OCI-LY1 (cell line): ENCODE data around the gene ZBP1.

Source experiments
- H2AFZ ChIP-seq: fragments of 200-600 bp; sonication (generic), shearing (Covaris generic); 2 replicates; pipeline ENCODE4 v1.6.0; 2014; ENCODE audit warnings: antibody characterized with exemption, mild to moderate bottlenecking, low read length
- H3F3A ChIP-seq: fragments of 200-600 bp; sonication (generic), shearing (Covaris generic); 2 replicates; pipeline ENCODE4 v1.6.0; 2014; ENCODE audit warnings: mild to moderate bottlenecking, antibody characterized with exemption, low read length, moderate library complexity; ENCODE audit not compliant: insufficient read depth
- H3K27ac ChIP-seq: fragments of 200-600 bp; sonication (generic); 2 replicates; pipeline ENCODE4 v1.5.1; 2014; ENCODE audit warnings: low read length, mixed run types, mild to moderate bottlenecking, low read depth; ENCODE audit not compliant: poor library complexity, severe bottlenecking
- H3K27me3 ChIP-seq: fragments of 200-600 bp; sonication (generic); 2 replicates; pipeline ENCODE4 v1.6.0; 2014; ENCODE audit warnings: antibody characterized with exemption, mild to moderate bottlenecking, low read length, moderate library complexity; ENCODE audit not compliant: insufficient read depth
- H3K36me3 ChIP-seq: fragments of 200-600 bp; sonication (generic); 2 replicates; pipeline ENCODE4 v1.6.1; 2014; ENCODE audit warnings: mild to moderate bottlenecking, antibody characterized with exemption, low read length, moderate library complexity, mixed read lengths; ENCODE audit not compliant: insufficient read depth
- H3K4me1 ChIP-seq: fragments of 200-600 bp; sonication (generic); 2 replicates; pipeline ENCODE4 v1.5.1; 2014; ENCODE audit warnings: mild to moderate bottlenecking, low read length, moderate library complexity; ENCODE audit not compliant: insufficient read depth, severe bottlenecking
- H3K4me2 ChIP-seq: fragments of 200-600 bp; sonication (generic), shearing (Covaris generic); 2 replicates; pipeline ENCODE4 v1.6.1; 2014; ENCODE audit warnings: low read length
- H3K4me3 ChIP-seq: fragments of 200-600 bp; sonication (generic); 2 replicates; pipeline ENCODE4 v1.5.1; 2014; ENCODE audit warnings: low read length, low read depth, mild to moderate bottlenecking, mixed read lengths; ENCODE audit not compliant: poor library complexity, severe bottlenecking
- H3K79me2 ChIP-seq: fragments of 200-600 bp; shearing (Covaris generic); 2 replicates; pipeline ENCODE4 v1.6.1; 2016; ENCODE audit warnings: mixed run types, low read length, mixed read lengths; ENCODE audit not compliant: insufficient read depth
- H3K9ac ChIP-seq: fragments of 200-600 bp; sonication (generic), shearing (Covaris generic); 2 replicates; pipeline ENCODE4 v1.6.1; 2014; ENCODE audit warnings: mild to moderate bottlenecking, low read length, mixed read lengths
- H3K9me2 ChIP-seq: fragments of 200-600 bp; sonication (generic), shearing (Covaris generic); 2 replicates; pipeline ENCODE4 v1.6.1; 2014; ENCODE audit warnings: low read depth, mild to moderate bottlenecking, low read length, mixed read lengths
- H3K9me3 ChIP-seq: fragments of 200-600 bp; shearing (Covaris generic); 2 replicates; pipeline ENCODE4 v1.6.1; 2014; ENCODE audit warnings: low read length, mixed read lengths
- H4K20me1 ChIP-seq: fragments of 200-600 bp; sonication (generic), shearing (Covaris generic); 2 replicates; pipeline ENCODE4 v1.6.0; 2016; ENCODE audit warnings: mild to moderate bottlenecking, low read length; ENCODE audit not compliant: insufficient read depth
- EZH2 ChIP-seq: fragments of 200-600 bp; sonication (generic), shearing (Covaris generic); IDR thresholded peaks from 2 replicates; pipeline ENCODE4 v1.8.0; 2017; ENCODE audit warnings: borderline replicate concordance, mixed run types, mild to moderate bottlenecking, antibody characterized with exemption, low read length, moderate library complexity, mixed read lengths
- TF ChIP-seq, protein P1 (sequence below): fragments of 200-600 bp; sonication (generic), shearing (Covaris generic); IDR thresholded peaks from 2 replicates; pipeline ENCODE4 v1.5.1; 2017; ENCODE audit warnings: mild to moderate bottlenecking, antibody characterized with exemption, low read length, moderate library complexity, mixed read lengths

Gene ZBP1

DNA sequence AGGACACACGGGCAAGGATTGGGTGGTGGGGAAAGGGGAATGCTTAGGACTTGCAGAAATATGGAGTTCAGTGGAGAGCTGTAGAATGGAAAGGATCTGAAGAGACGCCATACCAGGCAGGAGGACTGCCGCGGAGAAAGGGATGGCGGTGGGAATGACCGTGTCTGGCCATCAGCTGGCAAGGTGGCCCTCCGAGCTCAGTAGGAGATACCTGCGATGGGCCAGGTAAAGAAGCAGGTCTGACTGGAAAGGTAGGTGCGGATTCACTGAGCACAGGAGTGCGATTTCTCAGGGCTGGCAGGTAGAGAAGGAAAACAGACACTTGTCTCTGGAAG, 33.3 kb downstream of the ZBP1 start:
- Histone ChIP-seq H3K9me2 (no peaks in the 10 kb centered on the region), H4K20me1 (no peaks in the 10 kb centered on the region), H2AFZ (no peak overlapping the region), H3K4me1 (no peaks in the 10 kb centered on the region), H3K36me3 (no peaks in the 10 kb centered on the region), H3K4me3 (no peak overlapping the region), H3K27me3 (peaks cover 22% of the 10 kb centered on the region; the same call in 1 of the 2 replicates), H3K79me2 (no peaks in the 10 kb centered on the region), H3F3A (no peaks in the 10 kb centered on the region), H3K4me2 (no peak overlapping the region), H3K27ac (no peak overlapping the region), H3K9me3 (peaks cover 3% of the 10 kb centered on the region; the same call in 1 of the 2 replicates), H3K9ac (no peak overlapping the region)
- TF ChIP-seq, protein P1, sequence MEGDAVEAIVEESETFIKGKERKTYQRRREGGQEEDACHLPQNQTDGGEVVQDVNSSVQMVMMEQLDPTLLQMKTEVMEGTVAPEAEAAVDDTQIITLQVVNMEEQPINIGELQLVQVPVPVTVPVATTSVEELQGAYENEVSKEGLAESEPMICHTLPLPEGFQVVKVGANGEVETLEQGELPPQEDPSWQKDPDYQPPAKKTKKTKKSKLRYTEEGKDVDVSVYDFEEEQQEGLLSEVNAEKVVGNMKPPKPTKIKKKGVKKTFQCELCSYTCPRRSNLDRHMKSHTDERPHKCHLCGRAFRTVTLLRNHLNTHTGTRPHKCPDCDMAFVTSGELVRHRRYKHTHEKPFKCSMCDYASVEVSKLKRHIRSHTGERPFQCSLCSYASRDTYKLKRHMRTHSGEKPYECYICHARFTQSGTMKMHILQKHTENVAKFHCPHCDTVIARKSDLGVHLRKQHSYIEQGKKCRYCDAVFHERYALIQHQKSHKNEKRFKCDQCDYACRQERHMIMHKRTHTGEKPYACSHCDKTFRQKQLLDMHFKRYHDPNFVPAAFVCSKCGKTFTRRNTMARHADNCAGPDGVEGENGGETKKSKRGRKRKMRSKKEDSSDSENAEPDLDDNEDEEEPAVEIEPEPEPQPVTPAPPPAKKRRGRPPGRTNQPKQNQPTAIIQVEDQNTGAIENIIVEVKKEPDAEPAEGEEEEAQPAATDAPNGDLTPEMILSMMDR, result no peak
- TF ChIP-seq EZH2, result no peak

DNA sequence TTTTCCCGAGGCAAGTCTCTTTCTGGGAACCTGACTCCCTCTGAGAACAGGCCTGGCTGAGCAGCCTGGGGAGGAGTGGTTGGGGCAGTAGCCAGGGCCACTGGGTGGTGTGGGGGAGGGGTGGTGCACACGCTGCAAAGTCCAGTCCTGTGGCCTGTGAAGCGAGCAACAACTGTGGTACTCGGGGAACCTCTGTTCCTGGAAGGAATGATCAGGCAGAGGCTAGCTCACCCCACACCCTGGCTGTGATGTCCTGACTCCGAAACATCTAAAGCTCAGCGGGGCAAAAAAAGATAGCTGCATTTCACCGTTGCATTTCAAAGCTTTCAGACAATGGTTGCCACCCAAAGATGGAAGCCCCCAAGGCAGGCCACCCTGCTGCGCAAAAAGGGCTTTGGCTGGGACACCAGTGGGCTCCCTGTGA, 33.8 kb downstream of the ZBP1 start:
- H3K9me2 ChIP-seq, result no peaks in the 10 kb centered on the region
- H3K9ac ChIP-seq, result no peak overlapping the region
- no peak overlapping the region for H3K4me2 ChIP-seq
- H3K4me3 ChIP-seq, result no peak overlapping the region
- H3K9me3 ChIP-seq, result peaks cover 3% of the 10 kb centered on the region; the same call in 1 of the 2 replicates
- H3K79me2 ChIP-seq, result no peaks in the 10 kb centered on the region
- peaks cover 22% of the 10 kb centered on the region; the same call in 1 of the 2 replicates for H3K27me3 ChIP-seq
- TF ChIP-seq, protein P1, result no peak
- no peak for TF ChIP-seq EZH2
- H3K4me1 ChIP-seq, result no peaks in the 10 kb centered on the region
- H3K36me3 ChIP-seq, result no peaks in the 10 kb centered on the region
- H3F3A ChIP-seq, result no peaks in the 10 kb centered on the region
- H3K27ac ChIP-seq, result no peak overlapping the region
- H2AFZ ChIP-seq, result no peak overlapping the region
- H4K20me1 ChIP-seq, result no peaks in the 10 kb centered on the region

DNA sequence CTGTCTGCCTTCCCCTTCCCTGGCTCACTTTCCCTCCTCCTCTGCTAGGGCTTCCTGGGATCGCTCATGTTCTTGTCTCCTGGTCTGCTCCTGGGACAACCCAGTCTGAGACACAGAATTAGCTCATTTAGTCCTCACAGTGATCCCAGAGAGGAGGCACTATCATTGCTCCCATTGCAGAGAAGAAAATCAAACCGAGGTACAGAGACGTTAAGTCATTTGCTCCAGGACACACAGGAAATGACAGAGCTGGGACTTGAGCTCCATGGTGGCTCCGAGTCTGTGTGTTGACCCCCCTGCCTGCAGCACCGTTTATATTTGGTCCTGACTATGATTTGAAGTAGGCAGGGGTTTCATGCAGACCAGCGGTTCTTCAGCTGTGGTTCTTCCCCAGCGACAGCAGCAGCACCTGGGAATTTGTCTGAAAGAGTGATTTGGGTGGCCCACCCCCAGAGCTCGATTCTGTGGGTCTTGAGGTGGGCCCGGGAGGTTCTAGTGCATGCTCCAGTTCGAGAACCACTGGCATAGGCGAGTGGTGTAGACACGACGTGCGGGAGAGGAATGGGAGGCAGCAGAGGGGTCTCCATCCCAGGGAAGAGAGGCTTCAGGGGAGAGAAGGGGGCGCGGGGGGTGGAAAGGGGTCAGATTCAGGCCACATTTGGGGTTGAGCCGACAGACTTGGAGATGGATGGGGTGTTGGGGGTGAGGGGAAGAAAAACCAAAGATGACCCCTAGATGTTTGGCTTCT, 34.6 kb downstream of the ZBP1 start:
- H3K27me3 ChIP-seq, result peaks cover 22% of the 10 kb centered on the region; the same call in 1 of the 2 replicates
- no peak overlapping the region for H3K27ac ChIP-seq
- H3K4me1 ChIP-seq, result no peaks in the 10 kb centered on the region
- H3K36me3 ChIP-seq, result no peaks in the 10 kb centered on the region
- no peaks in the 10 kb centered on the region for H3K79me2 ChIP-seq
- peaks cover 3% of the 10 kb centered on the region; the same call in 1 of the 2 replicates for H3K9me3 ChIP-seq
- H3K9me2 ChIP-seq, result no peaks in the 10 kb centered on the region
- no peaks in the 10 kb centered on the region for H4K20me1 ChIP-seq
- no peak overlapping the region for H2AFZ ChIP-seq
- H3K4me3 ChIP-seq, result no peak overlapping the region
- H3F3A ChIP-seq, result no peaks in the 10 kb centered on the region
- no peak overlapping the region for H3K4me2 ChIP-seq
- TF ChIP-seq, protein P1, result no peak
- TF ChIP-seq EZH2, result no peak
- H3K9ac ChIP-seq, result no peak overlapping the region
